Measurements from ENCODE around the gene PANX2. TPM values are rescaled to one million over a fixed set of nuclear protein-coding genes. Genes with fewer than 3 reads are reported as not detected.
A peak's percentile ranks its signal among the peaks of the same experiment; 100 is the strongest.

PANX2 gene
- total RNA-seq, 1 donor from 2014 or later, result 0.88 TPM

- no peak overlapping the region for H3K27ac ChIP-seq
- Mint-ChIP-seq H3K4me1 (peaks cover 21% of the 10 kb centered on the region), H3K27ac (no peak overlapping the region), H3K36me3 (no peaks in the 10 kb centered on the region), H3K9me3 (no peaks in the 10 kb centered on the region), H3K27me3 (ENCODE audit: insufficient read depth, low read depth) (peaks cover 13% of the 10 kb centered on the region), H3K4me3 (no peak overlapping the region)
- no peaks in the 10 kb centered on the region for H3K9me3 ChIP-seq (ENCODE audit: low read depth)
- H3K9ac ChIP-seq, result no peak overlapping the region
- peaks cover 10% of the 10 kb centered on the region for H3K27me3 ChIP-seq
- no peaks in the 10 kb centered on the region for H3K79me2 ChIP-seq (ENCODE audit: low read depth)
- H3K4me2 ChIP-seq, result no peak overlapping the region
- peaks cover 3% of the 10 kb centered on the region for H3K4me1 ChIP-seq
- no peak for TF ChIP-seq EZH2 (IDR thresholded peaks at IDR 0.05)
- TF ChIP-seq CTCF (IDR thresholded peaks at IDR 0.05), result no peak
- no peak for TF ChIP-seq EZH2phosphoT487 (IDR thresholded peaks at IDR 0.05)
- no peak for DNase-seq (ENCODE audit: low spot score)
- H4K20me1 ChIP-seq (ENCODE audit: low read depth), result no peaks in the 10 kb centered on the region
- H3F3A ChIP-seq (ENCODE audit: low read depth), result no peaks in the 10 kb centered on the region
- H3K4me3 ChIP-seq, result no peak overlapping the region
- no peak overlapping the region for H2AFZ ChIP-seq (replicated peaks)
- no peaks in the 10 kb centered on the region for H3K36me3 ChIP-seq
These were observed 22.4 kb upstream of the PANX2 start for GRCh38 chr22:50148166-50148500.

- Histone ChIP-seq H3K27ac (no peak overlapping the region), H3K36me3 (no peaks in the 10 kb centered on the region), H3K4me3 (no peak overlapping the region), H3K4me2 (no peak overlapping the region), H3K4me1 (peaks cover 3% of the 10 kb centered on the region), H3K27me3 (peaks cover 10% of the 10 kb centered on the region), H3K79me2 (ENCODE audit: low read depth) (no peaks in the 10 kb centered on the region), H3K9me3 (ENCODE audit: low read depth) (no peaks in the 10 kb centered on the region), H4K20me1 (ENCODE audit: low read depth) (no peaks in the 10 kb centered on the region), H2AFZ (replicated peaks) (no peak overlapping the region), H3K9ac (no peak overlapping the region), H3F3A (ENCODE audit: low read depth) (no peaks in the 10 kb centered on the region)
- Mint-ChIP-seq H3K4me1 (peaks cover 21% of the 10 kb centered on the region), H3K4me3 (no peak overlapping the region), H3K36me3 (no peaks in the 10 kb centered on the region), H3K9me3 (no peaks in the 10 kb centered on the region), H3K27me3 (ENCODE audit: insufficient read depth, low read depth) (peaks cover 11% of the 10 kb centered on the region), H3K27ac (no peak overlapping the region)
- peak; percentile 78 for DNase-seq (ENCODE audit: low spot score)
- TF ChIP-seq CTCF (IDR thresholded peaks at IDR 0.05) (peak; percentile 80), EZH2phosphoT487 (IDR thresholded peaks at IDR 0.05) (no peak)
These were observed 21.4 kb upstream of the PANX2 start for GRCh38 chr22:50148991-50149721.

GRCh38 chr22:50150161-50151129, 20.1 kb upstream of the PANX2 start:
- no peak overlapping the region for H3K4me3 ChIP-seq
- no peaks in the 10 kb centered on the region for H3F3A ChIP-seq (ENCODE audit: low read depth)
- no peak overlapping the region for H3K9ac ChIP-seq
- no peaks in the 10 kb centered on the region for H4K20me1 ChIP-seq (ENCODE audit: low read depth)
- H3K27me3 ChIP-seq, result peaks cover 10% of the 10 kb centered on the region
- no peak overlapping the region for H2AFZ ChIP-seq (replicated peaks)
- no peak overlapping the region for H3K4me3 Mint-ChIP-seq
- TF ChIP-seq EZH2 (IDR thresholded peaks at IDR 0.05) (no peak), EZH2phosphoT487 (IDR thresholded peaks at IDR 0.05) (no peak), CTCF (IDR thresholded peaks at IDR 0.05) (no peak)
- peaks cover 19% of the 10 kb centered on the region for H3K4me1 Mint-ChIP-seq
- no peaks in the 10 kb centered on the region for H3K36me3 ChIP-seq
- no peaks in the 10 kb centered on the region for H3K36me3 Mint-ChIP-seq
- H3K27ac ChIP-seq, result no peak overlapping the region
- H3K9me3 ChIP-seq (ENCODE audit: low read depth), result no peaks in the 10 kb centered on the region
- no peak overlapping the region for H3K4me2 ChIP-seq
- peaks cover 9% of the 10 kb centered on the region for H3K27me3 Mint-ChIP-seq (ENCODE audit: insufficient read depth, low read depth)
- H3K27ac Mint-ChIP-seq, result peak overlapping the region; percentile 25
- no peaks in the 10 kb centered on the region for H3K9me3 Mint-ChIP-seq
- no peaks in the 10 kb centered on the region for H3K79me2 ChIP-seq (ENCODE audit: low read depth)
- peaks cover 3% of the 10 kb centered on the region for H3K4me1 ChIP-seq
- no peak for DNase-seq (ENCODE audit: low spot score)

All from neural progenitor cell (in vitro differentiated cells).